GM15510 (cell line): ENCODE data around the gene EVC.

ENCODE experiments used
- POLR2A ChIP-seq: IDR thresholded peaks from 3 replicates; pipeline ENCODE4 v1.6.1; 2011; ENCODE audit warnings: borderline replicate concordance; ENCODE audit not compliant: insufficient read length; ENCODE audit errors: extremely low read depth

EVC gene

DNA sequence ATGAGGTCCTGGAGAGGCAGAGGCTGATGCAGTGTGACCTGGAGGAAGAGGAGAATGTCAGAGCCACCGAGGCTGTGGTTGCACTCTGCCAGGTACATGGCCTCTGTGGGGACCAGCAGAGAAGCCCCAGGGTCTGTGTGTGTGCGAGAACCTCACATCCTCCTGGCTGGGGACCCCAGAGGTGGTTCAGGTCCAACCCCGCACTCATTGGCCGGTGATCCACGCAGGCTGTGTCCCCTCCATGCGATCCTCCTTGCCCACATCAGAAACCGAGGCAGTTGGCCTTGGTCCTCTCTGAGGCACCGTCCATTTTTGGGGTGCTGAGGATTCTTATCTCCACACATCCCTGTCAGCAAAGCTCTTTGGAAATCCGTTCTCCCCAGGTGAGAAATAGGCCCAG is 45.3 kb downstream of the EVC start:
- no peak for TF ChIP-seq POLR2A

DNA sequence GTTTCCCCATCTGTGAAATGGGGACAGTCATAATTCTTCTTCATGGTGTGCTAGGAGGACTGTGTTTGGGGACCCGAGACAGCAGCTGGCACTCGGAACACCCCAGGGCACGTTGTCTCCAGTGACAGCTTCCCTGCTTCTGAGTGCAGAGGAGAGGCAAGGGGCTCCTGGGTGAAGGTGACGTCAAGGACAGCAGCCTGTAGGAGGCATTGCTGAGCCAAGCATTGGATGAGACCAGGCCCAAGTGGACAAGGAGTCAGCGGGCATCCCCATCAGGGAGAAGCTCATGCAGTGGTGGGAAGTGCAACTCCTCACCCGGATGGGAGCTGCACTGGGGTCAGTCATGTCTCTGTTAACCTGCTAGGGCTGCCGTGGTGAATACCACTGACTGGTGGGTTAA is 46.1 kb downstream of the EVC start:
- TF ChIP-seq POLR2A = no peak

DNA sequence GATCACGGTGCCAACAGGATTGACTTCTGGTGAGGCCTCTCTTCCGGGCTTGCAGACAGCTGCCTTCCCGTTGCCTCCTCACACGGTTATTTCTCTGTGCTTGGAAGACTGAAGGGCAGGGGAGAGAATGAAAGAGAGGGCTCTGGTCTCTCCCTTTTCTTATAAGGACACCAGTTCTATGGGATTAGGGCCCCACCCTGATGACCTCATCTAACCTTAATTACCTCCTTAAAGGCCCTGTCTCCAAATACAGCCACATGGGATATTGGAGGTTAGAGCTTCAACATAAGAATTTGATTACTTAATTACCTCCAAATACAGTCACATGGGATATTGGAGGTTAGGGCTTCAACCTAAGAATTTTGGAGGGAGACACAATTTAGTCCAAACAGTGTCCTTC is 46.5 kb downstream of the EVC start:
- TF ChIP-seq POLR2A = no peak

DNA sequence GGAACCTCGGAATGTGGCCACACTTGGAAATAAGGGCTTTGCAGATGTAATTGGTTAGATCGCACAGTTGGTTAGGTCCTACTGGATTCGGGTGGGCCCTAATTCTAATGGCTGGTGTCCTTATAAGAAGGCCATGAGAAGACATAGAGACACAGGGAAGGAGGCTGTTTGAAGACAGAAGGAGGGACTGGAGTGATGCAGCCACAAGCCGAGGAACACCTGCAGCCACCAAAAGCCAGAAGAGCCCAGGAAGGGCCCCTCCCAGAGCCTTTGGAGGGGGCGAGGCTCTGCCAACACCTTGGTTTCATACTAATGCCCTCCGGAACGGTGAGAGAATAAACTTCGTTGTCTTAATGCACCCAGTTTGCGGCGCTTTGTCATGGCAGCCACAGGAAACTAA is 47.0 kb downstream of the EVC start:
- no peak for TF ChIP-seq POLR2A

DNA sequence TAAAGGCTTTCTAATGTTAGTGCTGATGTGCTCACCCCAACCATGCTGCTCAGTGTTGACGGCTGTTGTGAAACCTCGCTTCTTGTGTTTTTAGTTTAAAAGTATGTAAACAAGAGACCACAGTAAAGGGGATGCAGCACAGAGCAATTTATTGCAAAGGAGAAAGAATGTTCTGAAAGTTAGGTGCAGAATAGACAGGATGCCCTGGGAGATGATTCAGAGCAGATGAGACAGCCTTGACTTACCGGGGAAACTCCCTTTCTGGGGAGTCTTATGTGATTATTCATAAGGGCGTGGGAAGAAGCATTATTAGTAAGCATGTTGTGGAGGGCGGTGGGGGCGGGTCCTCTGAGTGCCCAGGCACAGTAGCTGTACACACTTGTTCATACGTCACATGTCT is 47.7 kb downstream of the EVC start:
- no peak for TF ChIP-seq POLR2A

DNA sequence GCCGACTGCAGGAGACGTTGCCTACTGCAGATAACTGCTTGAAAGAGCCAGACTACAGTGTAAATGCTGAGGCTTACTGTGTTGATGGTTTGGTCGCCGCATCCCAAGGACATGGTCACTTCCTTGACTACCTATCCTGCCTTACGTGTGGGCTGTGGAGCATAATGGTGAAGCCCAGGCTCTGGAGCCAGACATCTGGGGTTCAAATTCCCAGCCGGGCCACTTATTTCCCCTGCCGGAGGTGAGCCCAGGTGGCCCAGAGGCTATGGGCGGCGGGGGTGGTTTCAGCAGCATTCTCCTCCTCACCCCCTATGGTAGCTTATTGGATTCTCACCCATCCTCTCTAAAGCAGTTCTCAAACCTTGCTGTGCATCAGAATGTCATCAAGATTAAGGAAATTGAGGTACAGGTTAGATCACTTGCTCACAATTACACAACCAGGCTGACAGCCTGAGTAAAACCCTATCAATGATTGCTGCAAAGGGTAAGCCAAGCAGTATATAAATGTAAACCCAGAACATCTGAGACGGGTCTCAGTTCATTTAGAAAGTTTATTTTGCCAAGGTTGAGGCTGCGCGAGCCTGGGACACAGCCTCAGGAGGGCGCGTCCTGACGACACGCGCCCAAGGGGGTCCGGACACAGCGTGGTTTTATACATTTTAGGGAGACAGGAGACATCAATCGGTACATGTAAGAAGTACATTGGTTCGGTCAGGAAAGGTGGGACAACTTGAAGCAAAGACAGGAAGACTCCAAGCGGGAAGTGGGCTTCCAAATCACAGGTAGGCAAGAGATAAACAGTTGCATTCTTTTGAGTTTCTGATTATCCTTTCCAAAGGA is 48.5 kb downstream of the EVC start:
- TF ChIP-seq POLR2A = no peak

DNA sequence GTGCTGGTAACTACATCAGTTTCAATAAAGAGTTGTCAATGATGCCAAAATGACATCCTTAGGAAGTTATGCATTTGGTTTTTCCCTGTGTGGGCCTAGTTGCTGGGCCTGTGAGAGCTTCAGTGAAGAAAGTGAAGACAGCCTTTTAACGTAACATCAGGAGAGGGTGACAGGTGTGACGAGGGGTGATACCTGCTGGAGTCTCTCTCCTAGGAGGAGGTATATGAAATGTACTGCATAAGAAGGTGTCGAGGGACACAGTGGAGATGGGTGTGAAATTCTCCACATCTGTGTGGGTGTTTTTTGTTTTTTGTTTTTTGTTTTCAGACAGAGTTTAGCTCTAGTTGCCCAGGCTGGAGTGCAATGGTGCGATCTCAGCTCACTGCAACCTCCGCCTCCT is 49.2 kb downstream of the EVC start:
- TF ChIP-seq POLR2A = no peak

DNA sequence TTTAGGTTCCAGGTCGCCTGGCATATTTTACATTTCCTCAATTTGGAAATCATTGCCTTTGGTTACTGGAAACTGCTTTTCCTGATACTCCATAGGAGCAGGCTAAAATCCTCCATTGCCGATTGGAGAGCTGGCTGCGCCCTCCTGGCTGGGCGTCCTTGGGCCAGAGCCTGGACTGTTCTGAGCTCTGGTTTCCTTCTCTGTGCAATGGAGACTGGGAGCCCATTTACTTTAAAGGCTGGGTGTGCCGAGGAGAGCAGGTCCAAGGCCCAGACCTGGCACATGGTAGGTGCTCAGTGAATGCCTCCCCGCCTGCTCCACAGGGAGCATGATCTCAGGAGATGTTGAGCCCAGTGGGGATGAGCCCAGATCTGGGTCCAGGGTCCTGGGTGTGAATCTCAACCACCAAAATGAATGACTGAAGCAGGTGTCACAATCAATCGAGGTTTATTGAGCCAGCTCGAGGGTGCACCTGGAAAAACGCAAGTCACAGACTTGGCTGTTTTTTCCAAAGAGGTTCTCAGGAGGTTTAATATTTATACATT is 50.0 kb downstream of the EVC start:
- no peak for TF ChIP-seq POLR2A

DNA sequence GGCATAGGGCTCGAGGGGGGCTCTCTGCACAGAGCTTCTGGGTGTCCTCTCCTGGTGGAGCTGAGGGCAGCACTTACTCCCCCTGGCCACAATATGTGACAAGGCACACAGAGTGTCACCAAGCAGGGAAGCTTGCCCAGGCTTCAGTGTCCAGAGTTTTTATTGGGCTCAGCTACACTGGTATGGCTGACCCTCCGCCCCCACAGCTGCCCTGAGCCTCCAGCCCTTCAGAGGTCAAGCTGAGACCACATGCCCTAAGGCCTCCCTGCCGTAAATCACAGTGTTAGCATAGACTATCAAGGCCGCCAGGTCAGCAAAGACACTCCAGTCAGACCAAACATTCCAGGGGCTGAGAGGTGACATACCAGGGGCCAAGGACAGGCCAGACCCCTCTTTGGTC is 59.0 kb downstream of the EVC start:
- TF ChIP-seq POLR2A = no peak

DNA sequence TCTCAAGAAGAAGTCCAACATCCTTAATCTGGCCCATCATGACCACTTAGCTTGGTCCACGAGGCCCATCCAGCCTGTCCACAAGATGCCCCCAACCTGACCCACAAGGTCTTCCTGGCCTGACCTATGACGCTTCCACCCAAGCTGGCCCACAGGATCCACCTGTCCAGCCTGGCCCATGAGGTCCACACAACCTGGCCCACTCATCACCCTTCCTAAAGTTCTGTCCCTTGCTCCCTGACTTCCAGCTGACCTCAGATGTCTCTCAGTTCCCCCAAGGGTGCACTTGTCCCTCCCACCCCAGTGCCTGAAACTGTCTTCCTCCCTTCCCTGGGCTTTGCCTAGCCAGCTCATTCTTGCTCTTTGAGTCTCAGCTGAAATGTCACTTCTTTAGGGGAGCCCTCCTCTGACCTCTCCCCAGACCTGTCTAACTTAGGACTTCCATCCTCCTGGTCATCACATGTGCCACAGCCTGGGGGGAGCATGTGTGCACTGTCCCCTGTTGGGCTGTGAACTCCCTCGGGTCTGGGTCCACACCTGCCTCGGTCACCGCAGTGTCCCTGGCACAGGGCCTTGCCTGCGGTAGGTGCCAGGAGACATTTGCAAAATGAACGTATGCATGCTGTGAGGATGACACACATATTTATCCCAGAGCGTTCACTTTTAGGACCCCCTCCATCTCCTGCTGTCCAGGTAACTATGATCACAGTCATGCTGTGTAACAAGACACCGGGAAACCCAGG is 61.7 kb downstream of the EVC start:
- TF ChIP-seq POLR2A = no peak

DNA sequence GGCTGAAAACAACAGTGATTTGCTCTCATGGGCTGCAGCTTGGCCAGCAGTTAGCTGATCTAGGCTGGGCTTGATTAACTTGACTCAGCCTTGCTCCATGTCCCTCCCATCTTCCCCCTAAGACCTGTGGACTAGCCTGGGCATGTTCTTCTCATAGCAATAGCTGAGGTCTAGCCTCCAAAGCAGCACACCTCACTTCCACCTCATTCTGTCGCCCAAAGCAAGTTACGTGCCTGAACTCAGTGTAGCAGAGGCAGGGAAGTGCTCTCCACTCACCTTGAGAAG is 62.2 kb downstream of the EVC start:
- TF ChIP-seq POLR2A = no peak

DNA sequence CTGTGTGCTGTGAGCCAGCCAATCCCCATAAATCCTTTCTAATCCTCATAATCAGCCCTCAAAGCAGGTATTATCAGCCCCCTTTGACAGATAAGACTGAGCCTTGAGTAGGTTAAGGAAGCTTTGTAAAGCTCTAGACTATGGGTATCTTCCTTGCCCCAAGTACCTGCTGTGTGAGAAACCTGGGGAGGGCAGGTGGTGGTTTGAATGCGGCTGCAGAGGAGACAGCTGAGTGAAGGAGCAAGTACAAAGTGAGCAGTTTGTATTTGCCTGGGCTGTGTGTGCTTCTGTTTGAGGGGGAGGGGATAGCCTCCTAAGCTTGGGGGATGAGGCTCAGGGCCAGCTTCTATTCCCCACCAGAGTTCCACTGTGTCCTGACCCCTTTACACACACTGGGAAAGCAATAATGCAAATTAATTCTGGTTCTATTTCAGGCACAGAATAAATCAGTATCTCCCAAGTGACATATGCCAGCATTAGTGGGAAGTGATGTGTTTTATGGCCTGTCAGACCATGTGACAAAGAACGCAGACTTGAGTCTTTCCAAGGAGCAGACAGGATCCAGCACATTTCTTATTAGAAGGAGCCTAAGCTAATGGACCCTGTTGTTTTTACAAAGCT is 63.5 kb downstream of the EVC start:
- TF ChIP-seq POLR2A = no peak

DNA sequence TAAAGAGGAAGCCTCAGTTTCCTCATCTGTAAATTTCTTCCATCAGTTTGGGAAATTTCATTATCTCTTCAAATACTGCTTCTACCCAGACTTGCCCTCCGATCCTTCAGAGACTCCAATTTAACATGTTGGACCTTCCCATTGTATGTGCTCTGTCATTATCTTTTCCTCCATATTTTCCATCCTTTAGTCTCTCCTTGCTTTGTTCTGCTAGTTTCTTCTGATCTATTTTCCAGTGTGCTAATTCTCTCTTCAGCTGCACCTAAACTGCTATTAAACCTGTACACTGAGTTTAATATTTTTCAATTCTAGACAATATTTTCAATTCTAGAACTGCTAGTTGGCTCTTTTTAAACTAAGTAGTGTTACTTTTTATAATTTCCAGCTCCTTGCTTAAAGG is 65.5 kb downstream of the EVC start:
- no peak for TF ChIP-seq POLR2A

DNA sequence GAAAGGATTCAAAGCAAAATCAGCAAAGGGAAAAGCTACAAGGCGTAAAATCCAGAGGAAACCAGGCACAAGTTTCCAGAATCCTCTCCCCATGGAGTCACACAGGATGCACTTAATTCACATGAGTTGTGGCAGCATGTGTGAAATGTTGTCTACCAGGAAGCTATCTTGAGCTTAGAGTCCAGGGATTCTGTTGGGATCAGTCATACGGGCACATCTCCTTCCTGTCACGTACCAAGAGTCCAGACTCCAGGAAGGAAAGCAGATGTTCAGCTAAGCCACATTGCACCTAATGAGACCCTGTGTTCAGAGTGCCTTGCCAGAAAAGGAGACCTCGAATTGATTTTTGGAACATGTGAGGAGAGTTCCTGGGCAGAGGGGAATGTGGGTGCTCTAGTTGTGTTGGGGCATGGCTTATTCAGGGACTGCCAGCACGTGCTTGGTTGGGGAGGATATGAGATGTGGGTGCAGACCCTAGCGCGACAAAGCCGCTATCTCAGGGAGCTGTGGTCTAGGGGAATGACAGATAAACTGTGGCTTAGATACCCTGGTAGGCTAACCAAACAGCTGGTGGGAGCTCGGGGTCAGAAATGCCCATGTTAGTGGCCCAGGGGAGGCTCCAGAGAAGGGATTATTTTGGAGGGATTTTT is 70.0 kb downstream of the EVC start:
- no peak for TF ChIP-seq POLR2A

DNA sequence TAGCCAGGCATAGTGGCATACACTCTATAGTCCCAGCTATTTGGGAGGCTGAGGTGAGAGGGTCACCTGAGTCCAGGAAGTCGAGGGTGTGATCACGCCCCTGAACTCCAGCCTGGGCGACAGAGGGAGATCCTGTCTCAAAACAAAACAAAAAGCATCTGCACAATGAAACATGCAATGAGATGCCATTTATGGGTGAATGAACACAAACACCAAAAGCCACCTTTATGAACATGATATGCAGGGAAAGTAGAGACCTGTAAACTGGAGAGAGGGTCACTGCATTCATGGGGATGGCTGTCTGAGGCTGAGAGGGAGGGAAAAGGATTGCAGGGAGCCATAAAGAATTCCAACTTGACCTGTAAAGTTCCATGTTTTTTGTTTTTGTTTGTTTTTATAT is 70.7 kb downstream of the EVC start:
- TF ChIP-seq POLR2A = no peak
